ENCODE results near the gene PCDHGA9.

GRCh38 chr5:141382469-141383294, 19.9 kb upstream of the PCDHGA9 start, which contains the start of gene PCDHGA7:
- TF ChIP-seq CTCF (IDR thresholded peaks at IDR 0.05) (no peak), POLR2A (IDR thresholded peaks at IDR 0.05) (no peak)

All from Peyer's patch (tissue), 4 donors.